K562 (cell line): ENCODE results near the gene XRN1. TPM values are rescaled to one million over a fixed set of nuclear protein-coding genes. Genes with fewer than 3 reads are reported as not detected.

Experiments used
- ATAC-seq: fragments of 200-7000 bp; cut with Tn5 transposase; 3 replicates; pipeline ENCODE4 v1.9.1; 2020; ENCODE audit warnings: moderate library complexity
- BruUV-seq: library from RNA; stranded (reverse); fragments of 400-500 nt; replicated peaks from 2 replicates; lab custom pipeline; 2021; lab: Mats Ljungman, UMichigan
- CTCF ChIA-PET: fragments of 300-600 bp; formaldehyde crosslinking; extraction: SDS; loops from one replicate; lab custom pipeline; 2021; ENCODE audit warnings: low intra/inter-chr PET ratio; lab: Yijun Ruan, JAX
- POLR2A ChIA-PET: fragments of 300-600, 350-650 bp; sonication (Branson Sonifier 250); formaldehyde crosslinking; extraction: SDS; loops from one replicate; lab custom pipeline; 2021; ENCODE audit warnings: antibody characterized with exemption, inconsistent platforms; lab: Yijun Ruan, JAX
- DNase-seq, 4 experiments: peaks; one replicate each; pipeline versions ENCODE4 v3.0.0 to v3.0.0-alpha.2; 2011 to 2018; ENCODE audit warnings: low spot score in 3 of 4, mixed read lengths in 3 of 4; ENCODE audit errors: extremely low read depth in 1 of 4
- FAIRE-seq: peaks from 2 replicates; lab custom pipeline; 2011; peaks lifted over from hg19 to GRCh38; lab: Jason Lieb, UNC
- H2AFZ ChIP-seq: 2 replicates; pipeline ENCODE4 v1.6.0; 2011; ENCODE audit warnings: low read depth, low read length, control low read depth, inconsistent platforms
- H3K27ac ChIP-seq: fragments of 200-600 bp; 3 replicates; pipeline ENCODE4 v1.8.0; 2011; ENCODE audit warnings: low read depth, mild to moderate bottlenecking, control low read depth, inconsistent platforms, low read length, moderate library complexity, mixed read lengths; ENCODE audit errors: extremely low read depth
- H3K27me3 ChIP-seq, 2 experiments: fragments of 300-600 bp in 1 of 2; 2 replicates in 1 of 2; 3 replicates in 1 of 2; pipeline versions ENCODE4 v1.6.0 to v1.8.0; 2011; ENCODE audit warnings: inconsistent platforms in 2 of 2, low read length in 2 of 2, mild to moderate bottlenecking in 1 of 2, mixed read lengths in 1 of 2, moderate library complexity in 1 of 2; ENCODE audit not compliant: control insufficient read depth in 2 of 2, insufficient read depth in 2 of 2
- H3K36me3 ChIP-seq: fragments of 300-600 bp; 3 replicates; pipeline ENCODE4 v1.8.0; 2011; ENCODE audit warnings: mild to moderate bottlenecking, low read length, inconsistent platforms; ENCODE audit not compliant: control insufficient read depth, insufficient read depth
- H3K4me1 ChIP-seq, 2 experiments: fragments of 200-600 bp in 1 of 2; replicated peaks in 1 of 2; 2 replicates in 1 of 2; 3 replicates in 1 of 2; pipeline versions ENCODE4 v1.5.1 to v1.8.0; 2011; ENCODE audit warnings: inconsistent platforms in 2 of 2, low read length in 2 of 2, mild to moderate bottlenecking in 1 of 2, mixed read lengths in 1 of 2, moderate library complexity in 1 of 2; ENCODE audit not compliant: control insufficient read depth in 2 of 2, insufficient read depth in 2 of 2
- H3K4me2 ChIP-seq: 2 replicates; pipeline ENCODE4 v1.6.1; 2011; ENCODE audit warnings: low read length, control low read depth, inconsistent platforms, mixed read lengths; ENCODE audit not compliant: insufficient read depth
- H3K4me3 ChIP-seq: fragments of 200-600 bp; sonication (generic), shearing (Covaris generic); 2 replicates; pipeline ENCODE4 v1.5.1; 2016; ENCODE audit warnings: control low read depth, inconsistent platforms
- H3K79me2 ChIP-seq: fragments of 200-600 bp; 3 replicates; pipeline ENCODE4 v1.8.0; 2011; ENCODE audit warnings: low read length, inconsistent platforms; ENCODE audit not compliant: control insufficient read depth, insufficient read depth
- H3K9ac ChIP-seq, 2 experiments: 2 replicates each; pipeline versions ENCODE4 v1.6.0 to v1.6.1; 2011; ENCODE audit warnings: low read depth in 2 of 2, low read length in 2 of 2, control low read depth in 1 of 2, inconsistent platforms in 1 of 2, mild to moderate bottlenecking in 1 of 2, mixed read lengths in 1 of 2; ENCODE audit not compliant: insufficient read depth in 1 of 2
- H3K9me1 ChIP-seq: one replicate; pipeline ENCODE4 v1.6.0; 2011; ENCODE audit warnings: inconsistent platforms, mild to moderate bottlenecking, low read length, moderate library complexity; ENCODE audit not compliant: control insufficient read depth, insufficient read depth
- H3K9me3 ChIP-seq: replicated peaks from 2 replicates; pipeline ENCODE4 v1.5.1; 2011; ENCODE audit warnings: low read depth, low read length, inconsistent platforms; ENCODE audit not compliant: control insufficient read depth, insufficient read depth
- H4K20me1 ChIP-seq: replicated peaks from 2 replicates; pipeline ENCODE4 v1.6.1; 2011; ENCODE audit warnings: low read length, inconsistent platforms, mixed read lengths; ENCODE audit not compliant: control insufficient read depth, insufficient read depth
- ARID3A ChIP-seq: IDR thresholded peaks from 2 replicates; pipeline ENCODE4 v1.6.1; 2012; ENCODE audit warnings: low read depth, low read length, improper control_type of control experiment, borderline replicate concordance
- CEBPG ChIP-seq, 3 experiments: fragments of 200-800 bp in 1 of 3; sonication (Bioruptor generic) in 1 of 3; sonication (generic) in 1 of 3; formaldehyde crosslinking in 1 of 3; IDR thresholded peaks in 2 of 3; conservative IDR thresholded peaks in 1 of 3; 2 replicates each; pipeline versions ENCODE4 v1.6.1 to v1.8.0; 2016 to 2022; ENCODE audit warnings: missing compliant biosample characterization in 2 of 3, missing genetic modification characterization in 2 of 3, mild to moderate bottlenecking in 1 of 3, missing genetic modification reagents in 1 of 3
- HMBOX1 ChIP-seq: sonication (generic); IDR thresholded peaks from 2 replicates; pipeline ENCODE4 v1.6.1; 2016
- HNRNPH1 ChIP-seq: fragments of 200-400 bp; formaldehyde crosslinking; optimal IDR thresholded peaks from 2 replicates; pipeline ENCODE3; 2017; ENCODE audit warnings: low read depth, mild to moderate bottlenecking, low read length, moderate library complexity
- NONO ChIP-seq, 2 experiments: fragments of 200-400 bp in 1 of 2; fragments of 450-650 bp in 1 of 2; formaldehyde crosslinking in 1 of 2; IDR thresholded peaks; 2 replicates each; pipeline ENCODE4 v1.6.1; 2017; ENCODE audit warnings: low read depth in 2 of 2, mild to moderate bottlenecking in 2 of 2, moderate library complexity in 2 of 2, low read length in 1 of 2
- RB1 ChIP-seq: fragments of 450-650 bp; IDR thresholded peaks from 2 replicates; pipeline ENCODE4 v1.6.1; 2017; ENCODE audit warnings: low read depth, mild to moderate bottlenecking
- ZC3H11A ChIP-seq: IDR thresholded peaks from 2 replicates; pipeline ENCODE4 v1.6.1; 2012; ENCODE audit warnings: low read depth, low read length, improper control_type of control experiment
- ZFP36 ChIP-seq: fragments of 150-350 bp; IDR thresholded peaks from 2 replicates; pipeline ENCODE4 v1.6.1; 2018; ENCODE audit warnings: low read length, low read depth; ENCODE audit not compliant: partially characterized antibody
- WGBS: fragments of 100-300 bp; shearing (Covaris generic); methylation state at CpG from one replicate; pipeline ENCODE4 v1.1.6; 2016; ENCODE audit warnings: low coverage, mixed read lengths; ENCODE audit not compliant: insufficient coverage; ENCODE audit errors: missing lambda C conversion rate; 5-methylcytosine and 5-hydroxymethylcytosine counted together
- in situ Hi-C: fragments of 300-500 bp; cut with MboI; formaldehyde crosslinking; loops from 4 replicates; pipeline ENCODE4 v1.15.0; 2018; ENCODE audit warnings: inconsistent platforms, mixed read lengths
- intact Hi-C: fragments of 100-400 bp; cut with micrococcal nuclease; formaldehyde crosslinking; loops from 2 replicates; pipeline ENCODE4 v1.14.2; 2022
- polyA plus RNA-seq, 8 experiments: library from polyadenylated mRNA; depleted of rRNA in 4 of 8; stranded (reverse) in 5 of 8; unstranded in 3 of 8; fragments of >200 nt; fragmentation: Nextera tagmentation in 2 of 8; fragmentation: Illumina TruSeq in 1 of 8; extraction: Ambion mirVana in 2 of 8; extraction: Trizol in 1 of 8; gene quantifications; 2 replicates each; pipeline versions ENCODE4 v1.2.1 to v1.2.3, GENCODE V29; 2011 to 2014; ENCODE audit warnings: inconsistent platforms in 1 of 8, missing spikeins in 1 of 8
- total RNA-seq, 7 experiments: library from RNA; depleted of rRNA in 6 of 7; stranded (reverse); fragments of >200 nt in 6 of 7; fragmentation: Illumina TruSeq in 2 of 7; extraction: Trizol in 2 of 7; gene quantifications; 2 replicates each; pipeline versions ENCODE4 v1.2.1 to v1.2.3, GENCODE V29; 2011 to 2021; ENCODE audit warnings: low replicate concordance in 1 of 7

The XRN1 gene
- total and polyA plus RNA-seq, 9 of the 15 experiments (the other 6 are each of a cell fraction or from before 2014, with no cell fraction given), result 3.1 to 28.4 (median 17.2) TPM

GRCh38 chr3:142275856-142276255 is 172.0 kb downstream of the XRN1 start:
- no peak overlapping the region for H3K9ac ChIP-seq
- TF ChIP-seq NONO (IDR thresholded peaks at IDR 0.05; ENCODE audit: low read depth in 2 of 2, low read length in 1 of 2) (no peak), HMBOX1 (peak; percentile 50; the same call in 1 of the 2 replicates), CEBPG (CRISPR knock-in tag; IDR thresholded peaks at IDR 0.05) (no peak), CEBPG (tag; conservative IDR thresholded peaks at IDR 0.05 in 1 of 2, IDR thresholded peaks at IDR 0.05 in 1 of 2) (peak in 1 of 2 experiments; percentile 27; a peak in 1 of 4 replicates), HNRNPH1 (no peak), ZC3H11A (no peak), RB1 (no peak), ARID3A (no peak), ZFP36 (no peak)
- TF ChIP-seq, all 486 proteins: peak for 2
- Histone ChIP-seq H2AFZ (no peak overlapping the region), H4K20me1 (no peaks in the 10 kb centered on the region), H3K4me2 (no peak overlapping the region), H3K27ac (no peak overlapping the region), H3K9me3 (no peaks in the 10 kb centered on the region), H3K4me3 (no peak overlapping the region), H3K4me1 (peaks cover 0 to 4% of the 10 kb centered on the region in 2 experiments; a peak in 2 of 5 replicates), H3K79me2 (no peaks in the 10 kb centered on the region), H3K36me3 (no peaks in the 10 kb centered on the region; the same call in 2 of the 3 replicates), H3K27me3 (no peaks in the 10 kb centered on the region), H3K9me1 (no peaks in the 10 kb centered on the region)
- 50% methylated on average over 2 of the region's 2 CpGs for WGBS
- FAIRE-seq (no peak), DNase-seq (no peak), ATAC-seq (no peak)
- POLR2A ChIA-PET, result no interaction called here
- CTCF ChIA-PET, result no interaction called here
- intact Hi-C loops, result loop anchor here (2.0 to 10.0 kb wide), 4 partner anchors 54 to 814 kb away; no protein-coding TSS in a partner anchor
- BruUV-seq, result no TSS peak
- in situ Hi-C loops, result no loop called here
